HEK293T (cell line): ENCODE data around the gene MLLT3.

ENCODE experiments used
- CTCF ChIA-PET: fragments of 350-600 bp; formaldehyde crosslinking; extraction: SDS; loops from one replicate; lab custom pipeline; 2021; ENCODE audit warnings: antibody characterized with exemption, inconsistent platforms; lab: Yijun Ruan, JAX
- POLR2A ChIA-PET: fragments of 350-600 bp; formaldehyde crosslinking; extraction: SDS; loops from one replicate; lab custom pipeline; 2020; ENCODE audit warnings: antibody characterized with exemption, inconsistent platforms; lab: Yijun Ruan, JAX
- DNase-seq: peaks from one replicate; pipeline ENCODE4 v3.0.0; 2012; ENCODE audit warnings: mixed read lengths; ENCODE audit errors: extremely low spot score
- ARNT ChIP-seq: fragments of 450-650 bp; IDR thresholded peaks from 2 replicates; pipeline ENCODE4 v1.6.1; 2017; ENCODE audit warnings: mild to moderate bottlenecking
- BHLHE40 ChIP-seq: fragments of 450-650 bp; IDR thresholded peaks from 2 replicates; pipeline ENCODE4 v1.6.1; 2016; ENCODE audit warnings: mild to moderate bottlenecking, moderate library complexity, borderline replicate concordance
- CTBP1 ChIP-seq: fragments of 450-650 bp; IDR thresholded peaks from 2 replicates; pipeline ENCODE4 v1.6.1; 2016; ENCODE audit warnings: borderline replicate concordance
- ELF4 ChIP-seq: fragments of 450-650 bp; IDR thresholded peaks from 2 replicates; pipeline ENCODE4 v1.6.1; 2017; ENCODE audit warnings: antibody characterized with exemption
- FOXA1 ChIP-seq: fragments of 450-650 bp; IDR thresholded peaks from 2 replicates; pipeline ENCODE4 v1.6.1; 2016; ENCODE audit warnings: mild to moderate bottlenecking
- FOXK2 ChIP-seq: fragments of 450-650 bp; IDR thresholded peaks from 2 replicates; pipeline ENCODE4 v1.6.1; 2016; ENCODE audit warnings: mild to moderate bottlenecking
- FOXM1 ChIP-seq: fragments of 450-650 bp; IDR thresholded peaks from 2 replicates; pipeline ENCODE4 v1.6.1; 2017; ENCODE audit warnings: mild to moderate bottlenecking, borderline replicate concordance
- HDGF ChIP-seq: fragments of 450-650 bp; IDR thresholded peaks from 2 replicates; pipeline ENCODE4 v1.6.1; 2017; ENCODE audit warnings: antibody characterized with exemption, borderline replicate concordance
- L3MBTL2 ChIP-seq: fragments of 450-650 bp; conservative IDR thresholded peaks from 2 replicates; pipeline ENCODE4 v1.6.1; 2016; ENCODE audit warnings: mild to moderate bottlenecking
- LEF1 ChIP-seq: fragments of 450-650 bp; IDR thresholded peaks from 2 replicates; pipeline ENCODE4 v1.6.1; 2017; ENCODE audit warnings: mild to moderate bottlenecking, borderline replicate concordance
- NFRKB ChIP-seq: fragments of 450-650 bp; IDR thresholded peaks from 2 replicates; pipeline ENCODE4 v1.6.1; 2016; ENCODE audit warnings: mild to moderate bottlenecking, moderate library complexity
- PKNOX1 ChIP-seq: fragments of 450-650 bp; IDR thresholded peaks from 2 replicates; pipeline ENCODE4 v1.6.1; 2016
- SP1 ChIP-seq: fragments of 450-650 bp; IDR thresholded peaks from 2 replicates; pipeline ENCODE4 v1.6.1; 2017
- SUZ12 ChIP-seq: fragments of 450-650 bp; IDR thresholded peaks from 2 replicates; pipeline ENCODE4 v1.6.1; 2016; ENCODE audit warnings: mild to moderate bottlenecking
- TARDBP ChIP-seq: fragments of 450-650 bp; IDR thresholded peaks from 2 replicates; pipeline ENCODE4 v1.6.1; 2016
- ZNF384 ChIP-seq: fragments of 450-650 bp; IDR thresholded peaks from 2 replicates; pipeline ENCODE4 v1.6.1; 2016

MLLT3 gene

GRCh38 chr9:20518737-20519136 lies 103.6 kb downstream of the MLLT3 start:
- ChIA-PET CTCF (no interaction called here), POLR2A (no interaction called here)
- DNase-seq = no peak
- TF ChIP-seq BHLHE40 = no peak
- no peak for TF ChIP-seq CTBP1
- TF ChIP-seq SUZ12 = no peak
- no peak for TF ChIP-seq FOXA1
- no peak for TF ChIP-seq LEF1
- TF ChIP-seq L3MBTL2 = no peak
- no peak for TF ChIP-seq ARNT
- no peak for TF ChIP-seq ELF4
- TF ChIP-seq NFRKB = no peak
- TF ChIP-seq SP1 = no peak
- TF ChIP-seq HDGF = no peak
- TF ChIP-seq FOXK2 = no peak
- TF ChIP-seq TARDBP = no peak
- no peak for TF ChIP-seq FOXM1
- TF ChIP-seq PKNOX1 = no peak
- no peak for TF ChIP-seq ZNF384

GRCh38 chr9:20513126-20513913 lies 109.0 kb downstream of the MLLT3 start:
- DNase-seq = no peak
- TF ChIP-seq TARDBP (no peak), LEF1 (no peak), FOXA1 (no peak), FOXM1 (no peak), CTBP1 (no peak), ZNF384 (no peak), L3MBTL2 (no peak), ARNT (no peak), NFRKB (no peak), BHLHE40 (no peak), SUZ12 (no peak), HDGF (no peak), FOXK2 (no peak), PKNOX1 (no peak), ELF4 (no peak), SP1 (no peak)
- ChIA-PET CTCF (interaction anchor here (0.8 kb wide), 1 partner anchor 11 kb away, joined by 4 read pairs; no protein-coding TSS in a partner anchor), POLR2A (no interaction called here)

- no peak for DNase-seq
- POLR2A ChIA-PET = no interaction called here
- CTCF ChIA-PET = interaction anchor here (0.8 kb wide), 1 partner anchor 12 kb away, joined by 4 read pairs; no protein-coding TSS in a partner anchor
- no peak for TF ChIP-seq FOXK2
- TF ChIP-seq TARDBP = no peak
- TF ChIP-seq L3MBTL2 = no peak
- no peak for TF ChIP-seq ARNT
- TF ChIP-seq FOXM1 = no peak
- TF ChIP-seq ELF4 = no peak
- no peak for TF ChIP-seq PKNOX1
- TF ChIP-seq LEF1 = no peak
- TF ChIP-seq SP1 = no peak
- no peak for TF ChIP-seq ZNF384
- TF ChIP-seq NFRKB = no peak
- no peak for TF ChIP-seq SUZ12
- no peak for TF ChIP-seq CTBP1
- no peak for TF ChIP-seq BHLHE40
- TF ChIP-seq FOXA1 = no peak
- no peak for TF ChIP-seq HDGF
These were observed 109.7 kb downstream of the MLLT3 start for GRCh38 chr9:20512636-20513035.

GRCh38 chr9:20512106-20512505 lies 110.2 kb downstream of the MLLT3 start:
- ChIA-PET POLR2A (no interaction called here), CTCF (no interaction called here)
- no peak for TF ChIP-seq FOXA1
- no peak for TF ChIP-seq FOXM1
- no peak for TF ChIP-seq CTBP1
- no peak for DNase-seq

- no peak for DNase-seq
- no peak for TF ChIP-seq NFRKB
- ChIA-PET CTCF (no interaction called here), POLR2A (no interaction called here)
These were observed 110.6 kb downstream of the MLLT3 start for GRCh38 chr9:20511686-20512085.

- DNase-seq = no peak
- TF ChIP-seq PKNOX1 (0 out of 2 replicates have a peak, but pooled peaks have one; percentile 16), FOXA1 (no peak)
- ChIA-PET POLR2A (no interaction called here), CTCF (no interaction called here)
These were observed 112.8 kb downstream of the MLLT3 start for GRCh38 chr9:20509466-20509865.
